Esophagus (tissue), 2 donors: Measurements from ENCODE around the gene ANAPC5. TPM values are rescaled to one million over a fixed set of nuclear protein-coding genes. Genes with fewer than 3 reads are reported as not detected.
A peak's percentile ranks its signal among the peaks of the same experiment; 100 is the strongest.
"Not testable (repeated sequence)": the region's sequence is repeated elsewhere in the genome, so short reads cannot be mapped to it uniquely, and the experiment has no call there.

Source experiments
- H3K27ac ChIP-seq, 2 donors: one replicate each; pipeline ENCODE4 v1.5.1; 2013; ENCODE audit warnings: low read depth in 2 of 2, mild to moderate bottlenecking in 2 of 2, inconsistent platforms in 1 of 2, low read length in 1 of 2, moderate library complexity in 1 of 2
- H3K27me3 ChIP-seq, 2 donors: one replicate each; pipeline ENCODE4 v1.6.1; 2013; ENCODE audit warnings: low read length in 2 of 2, control low read depth in 1 of 2, mild to moderate bottlenecking in 1 of 2; ENCODE audit not compliant: insufficient read depth in 2 of 2, control insufficient read depth in 1 of 2
- H3K36me3 ChIP-seq, 2 donors: one replicate each; pipeline ENCODE4 v1.6.1; 2013; ENCODE audit warnings: low read length in 1 of 2; ENCODE audit not compliant: control insufficient read depth in 2 of 2, insufficient read depth in 2 of 2
- H3K4me1 ChIP-seq, 2 donors: one replicate each; pipeline ENCODE4 v1.6.1; 2013; ENCODE audit warnings: low read length in 1 of 2; ENCODE audit not compliant: control insufficient read depth in 2 of 2, insufficient read depth in 2 of 2
- H3K4me3 ChIP-seq, 2 donors: one replicate each; pipeline ENCODE4 v1.5.1; 2013; ENCODE audit warnings: low read length in 2 of 2, mild to moderate bottlenecking in 2 of 2, low read depth in 1 of 2, moderate library complexity in 1 of 2
- H3K9me3 ChIP-seq, 2 donors: one replicate each; pipeline ENCODE4 v1.6.1; 2013; ENCODE audit warnings: mild to moderate bottlenecking in 2 of 2, low read depth in 1 of 2, low read length in 1 of 2, moderate library complexity in 1 of 2; ENCODE audit not compliant: control insufficient read depth in 2 of 2, insufficient read depth in 1 of 2
- WGBS, 2 donors: extraction: QIAGEN DNeasy Blood & Tissue Kit; methylation state at CpG; one replicate each; pipeline ENCODE4 v1.1.7; 2013; 5-methylcytosine and 5-hydroxymethylcytosine counted together
- polyA plus RNA-seq, 2 donors: library from polyadenylated mRNA; stranded (reverse); fragments of 200-250 nt; gene quantifications; one replicate each; pipeline ENCODE4 v1.2.3, GENCODE V29; 2013
- donor health status: healthy with polysubstance abuse.
- donor health status: Bipolar disorder and iron deficiency.

ANAPC5 gene
- polyA plus RNA-seq, 2 donors: 65.4 to 71.1 TPM

GRCh38 chr12:121283388-121283787 lies 68.8 kb downstream of the ANAPC5 start:
- Histone ChIP-seq H3K27ac (no peak overlapping the region), H3K27me3 (no peaks in the 10 kb centered on the region), H3K4me1 (peaks cover 0 to 2% of the 10 kb centered on the region in 2 donors), H3K9me3 (no peaks in the 10 kb centered on the region), H3K4me3 (no peak overlapping the region), H3K36me3 (no peaks in the 10 kb centered on the region)
- 89 to 90% methylated on average over 5 of the region's 5 CpGs for WGBS, 2 donors

- H3K27ac ChIP-seq, H3K4me3 ChIP-seq, H3K36me3 ChIP-seq, H3K9me3 ChIP-seq, H3K27me3 ChIP-seq, H3K4me1 ChIP-seq: not testable (repeated sequence)
- 92 to 94% methylated on average over 11 of the region's 11 CpGs for WGBS, 2 donors
Measured at GRCh38 chr12:121282910-121283309, 69.3 kb downstream of the ANAPC5 start.

GRCh38 chr12:121282072-121282742 lies 70.0 kb downstream of the ANAPC5 start:
- peaks cover 0 to 2% of the 10 kb centered on the region in 2 donors for H3K4me1 ChIP-seq
- H3K36me3 ChIP-seq: no peaks in the 10 kb centered on the region
- no peaks in the 10 kb centered on the region for H3K9me3 ChIP-seq
- H3K4me3 ChIP-seq: no peak overlapping the region
- 70 to 81% methylated on average over 10 of the region's 10 CpGs for WGBS, 2 donors
- no peaks in the 10 kb centered on the region for H3K27me3 ChIP-seq
- peak overlapping the region in 1 of 2 donors; percentile 17 for H3K27ac ChIP-seq

- not testable (repeated sequence) for H3K4me1 ChIP-seq, H3K27ac ChIP-seq, H3K9me3 ChIP-seq, H3K27me3 ChIP-seq, H3K4me3 ChIP-seq, H3K36me3 ChIP-seq
- 88% methylated on average over 14 of the region's 14 CpGs for WGBS, 2 donors
Measured at GRCh38 chr12:121281116-121281515, 71.1 kb downstream of the ANAPC5 start.

- not testable (repeated sequence) for H3K4me3 ChIP-seq, H3K4me1 ChIP-seq, H3K27ac ChIP-seq, H3K27me3 ChIP-seq, H3K9me3 ChIP-seq, H3K36me3 ChIP-seq
- WGBS, 2 donors: 88% methylated on average over 10 to 11 of the region's 11 CpGs
Measured at GRCh38 chr12:121280531-121280930, 71.7 kb downstream of the ANAPC5 start.

GRCh38 chr12:121279507-121279915 lies 72.7 kb downstream of the ANAPC5 start:
- 59 to 61% methylated on average over 10 of the region's 10 CpGs for WGBS, 2 donors
- Histone ChIP-seq H3K4me1 (peaks cover 0 to 2% of the 10 kb centered on the region in 2 donors), H3K27me3 (no peaks in the 10 kb centered on the region), H3K9me3 (no peaks in the 10 kb centered on the region), H3K27ac (peak overlapping the region in 1 of 2 donors; percentile 24), H3K36me3 (no peaks in the 10 kb centered on the region), H3K4me3 (no peak overlapping the region)

GRCh38 chr12:121279071-121279375 lies 73.2 kb downstream of the ANAPC5 start:
- peak overlapping the region; percentile 8 to 28 for H3K27ac ChIP-seq
- no peaks in the 10 kb centered on the region for H3K27me3 ChIP-seq
- WGBS, 2 donors: 51 to 75% methylated on average over 13 of the region's 13 CpGs
- H3K4me1 ChIP-seq: peaks cover 0 to 2% of the 10 kb centered on the region in 2 donors
- no peak overlapping the region for H3K4me3 ChIP-seq
- no peaks in the 10 kb centered on the region for H3K9me3 ChIP-seq
- H3K36me3 ChIP-seq: peaks cover 0 to 3% of the 10 kb centered on the region in 2 donors

GRCh38 chr12:121278169-121279070 lies 73.8 kb downstream of the ANAPC5 start:
- peak overlapping the region in 1 of 2 donors; percentile 8 for H3K27ac ChIP-seq

GRCh38 chr12:121277374-121277759 lies 74.8 kb downstream of the ANAPC5 start:
- Histone ChIP-seq H3K36me3 (peaks cover 0 to 15% of the 10 kb centered on the region in 2 donors), H3K4me1 (peaks cover 0 to under 1% of the 10 kb centered on the region in 2 donors), H3K9me3 (no peaks in the 10 kb centered on the region), H3K27ac (no peak overlapping the region), H3K27me3 (no peaks in the 10 kb centered on the region), H3K4me3 (no peak overlapping the region)
- WGBS, 2 donors: 80 to 90% methylated on average over 6 of the region's 6 CpGs

More at GRCh38 chr12:121278169-121279070, 73.8 kb downstream of the ANAPC5 start:
- H3K27me3 ChIP-seq: no peaks in the 10 kb centered on the region
- peaks cover 0 to 2% of the 10 kb centered on the region in 2 donors for H3K4me1 ChIP-seq
- WGBS, 2 donors: 90 to 91% methylated on average over 15 of the region's 15 CpGs
- H3K4me3 ChIP-seq: no peak overlapping the region
- peaks cover 0 to 9% of the 10 kb centered on the region in 2 donors for H3K36me3 ChIP-seq
- H3K9me3 ChIP-seq: no peaks in the 10 kb centered on the region
